SKM-1 treated with dmso at 0.1 percent for 144 hours (cell line): ENCODE data around the gene BDH2.
A peak's percentile ranks its signal among the peaks of the same experiment; 100 is the strongest.

Experiments used
- DNase-seq: peaks from one replicate; lab custom pipeline; 2025; ENCODE audit not compliant: unreplicated experiment; lab: John Stamatoyannopoulos, UW

The BDH2 gene

DNA sequence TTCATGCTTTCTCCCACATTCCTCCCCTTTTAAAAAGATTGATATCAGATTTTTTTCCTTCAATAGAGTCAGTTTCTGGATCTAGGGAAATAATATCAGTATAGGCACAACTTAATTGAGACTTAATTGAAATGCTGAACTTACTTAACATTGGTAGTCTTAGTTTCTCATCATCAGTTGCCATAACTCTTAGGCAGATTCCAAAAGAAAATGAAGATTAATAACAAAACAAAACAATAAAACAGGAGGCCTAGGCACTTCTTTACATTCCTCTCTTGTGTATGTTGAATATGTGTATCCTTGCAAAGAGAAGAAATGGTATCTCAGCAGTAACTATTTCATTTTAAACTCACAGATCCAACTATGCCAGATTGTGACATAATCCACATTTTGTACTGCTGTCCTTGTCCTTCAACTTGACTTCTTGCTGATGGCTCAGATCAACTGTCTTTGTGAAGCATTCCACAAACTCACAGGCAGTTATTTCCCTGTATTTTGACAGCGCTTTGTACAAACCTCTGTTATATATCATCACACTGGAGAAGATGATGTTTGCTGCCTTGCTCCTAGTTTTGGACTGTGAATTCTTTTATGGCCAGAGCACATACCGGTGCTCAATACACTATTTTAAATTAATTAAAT is 14.0 kb downstream of the BDH2 start:
- no peak for DNase-seq

DNA sequence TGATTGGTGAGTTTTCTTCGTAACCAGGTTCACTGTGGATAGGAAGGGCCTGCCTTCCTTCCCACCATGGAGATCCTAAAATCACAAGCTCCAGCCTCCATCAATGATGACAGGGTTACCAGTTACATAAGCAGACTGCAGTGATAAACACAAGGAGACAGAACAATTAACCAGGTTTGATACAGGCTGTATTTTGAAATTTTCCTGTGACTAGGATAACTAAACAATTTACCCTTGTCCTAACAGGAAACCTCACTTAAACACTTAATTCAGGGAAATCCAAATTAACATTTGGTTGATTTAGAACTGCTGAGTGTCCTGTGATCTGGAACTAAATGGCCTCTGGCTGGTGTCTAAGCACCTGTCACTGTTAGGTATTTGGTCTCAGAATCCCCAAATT is 20.0 kb downstream of the BDH2 start:
- DNase-seq: no peak

DNA sequence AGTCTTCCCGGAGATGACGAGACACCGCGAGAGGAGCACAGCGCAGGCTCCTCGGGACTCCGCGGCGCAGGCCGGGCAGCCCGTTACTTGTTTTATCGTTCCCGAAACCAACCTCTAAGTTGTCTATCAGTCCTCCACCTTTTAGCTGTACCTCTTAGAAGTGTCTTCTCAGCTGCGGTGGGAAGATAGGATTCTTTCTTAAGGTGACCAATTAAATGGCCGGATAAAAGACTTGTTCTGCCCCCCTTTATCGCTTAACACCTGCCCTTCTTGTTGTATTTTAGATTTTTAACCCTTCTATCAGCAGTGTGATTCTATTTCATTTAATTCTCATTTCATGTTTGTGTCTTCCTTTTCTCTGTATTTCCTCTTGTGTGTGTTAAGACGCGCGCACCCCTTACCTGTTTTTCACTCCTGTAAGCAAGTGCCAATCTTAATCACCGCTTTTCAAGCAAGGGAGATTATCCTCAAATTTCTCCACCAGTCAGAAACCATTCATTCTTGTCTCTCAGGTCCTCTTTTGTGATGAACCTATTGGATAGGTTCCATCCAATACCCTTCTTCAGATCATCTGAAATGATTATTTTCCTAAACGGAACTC is 22.8 kb downstream of the BDH2 start, which contains the start of gene SLC9B2:
Gene SLC9B2 (minus strand): TSS at position 15 of the 601 bp plus-strand sequence. CDS start 9,211 bp downstream, outside the sequence.
- peak; percentile 46 for DNase-seq

DNA sequence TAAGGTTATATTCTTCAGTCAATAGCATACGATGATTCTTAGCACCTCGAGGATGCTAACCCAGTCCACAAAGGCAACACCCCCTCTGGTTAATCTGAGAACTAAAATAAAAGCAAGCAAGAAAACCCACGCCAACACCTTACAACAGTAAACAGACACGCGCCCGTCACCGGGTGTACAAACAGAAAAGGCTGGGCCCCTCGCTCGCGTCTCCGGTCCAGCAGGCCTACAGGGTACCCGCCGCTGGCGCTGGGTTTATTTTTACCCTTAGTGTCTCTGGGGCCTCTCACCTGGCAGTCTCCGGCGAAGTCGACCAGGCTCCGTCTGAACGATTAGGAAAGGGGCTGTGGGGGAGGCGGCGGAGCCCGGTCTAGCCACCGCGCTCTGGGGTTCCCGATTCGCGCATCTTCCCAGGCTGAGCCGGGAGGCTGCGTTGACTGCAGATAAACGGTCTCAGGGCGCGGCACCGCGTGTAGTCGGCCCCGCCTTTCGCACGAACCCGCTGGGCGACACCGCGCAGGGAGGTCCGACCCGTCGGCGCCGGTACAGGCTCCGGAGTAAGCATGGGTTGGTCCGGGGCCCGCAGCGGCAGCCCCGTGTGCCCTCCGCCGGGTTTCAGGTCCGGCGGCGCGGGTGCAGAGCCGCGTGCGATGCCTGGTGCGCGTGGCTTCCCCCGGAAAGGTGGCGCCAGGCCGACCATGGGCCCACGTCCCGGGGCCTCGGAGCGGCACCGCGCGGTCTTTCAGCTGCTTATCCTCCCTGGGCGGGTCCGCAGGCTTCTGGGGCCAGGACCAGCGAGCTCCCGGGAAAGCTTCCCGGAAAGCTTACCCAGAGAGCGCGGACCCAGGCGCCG is 23.5 kb downstream of the BDH2 start:
- peak; percentile 46 for DNase-seq

DNA sequence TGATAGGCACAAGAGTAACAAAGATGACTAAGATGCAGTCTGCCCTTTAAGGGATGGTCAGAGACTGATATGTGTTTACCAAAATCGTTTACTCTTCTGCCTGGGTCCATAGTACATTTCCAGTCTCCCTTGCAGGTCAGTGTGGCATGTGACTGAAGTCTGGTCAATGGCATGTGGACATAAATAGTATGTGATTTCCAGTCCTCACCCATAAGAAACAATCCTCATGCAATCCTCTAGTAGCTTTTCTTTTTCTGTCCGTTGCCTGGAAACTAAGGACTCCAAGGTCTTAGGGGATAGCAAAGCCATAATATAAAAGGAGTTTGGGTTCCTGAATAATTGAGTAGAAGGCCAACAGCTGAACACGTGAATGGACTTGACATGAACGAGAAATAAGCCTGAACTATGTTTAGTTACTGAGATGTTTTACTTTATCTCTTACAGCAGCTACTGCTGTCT is 24.2 kb downstream of the BDH2 start:
- DNase-seq: peak; percentile 30

DNA sequence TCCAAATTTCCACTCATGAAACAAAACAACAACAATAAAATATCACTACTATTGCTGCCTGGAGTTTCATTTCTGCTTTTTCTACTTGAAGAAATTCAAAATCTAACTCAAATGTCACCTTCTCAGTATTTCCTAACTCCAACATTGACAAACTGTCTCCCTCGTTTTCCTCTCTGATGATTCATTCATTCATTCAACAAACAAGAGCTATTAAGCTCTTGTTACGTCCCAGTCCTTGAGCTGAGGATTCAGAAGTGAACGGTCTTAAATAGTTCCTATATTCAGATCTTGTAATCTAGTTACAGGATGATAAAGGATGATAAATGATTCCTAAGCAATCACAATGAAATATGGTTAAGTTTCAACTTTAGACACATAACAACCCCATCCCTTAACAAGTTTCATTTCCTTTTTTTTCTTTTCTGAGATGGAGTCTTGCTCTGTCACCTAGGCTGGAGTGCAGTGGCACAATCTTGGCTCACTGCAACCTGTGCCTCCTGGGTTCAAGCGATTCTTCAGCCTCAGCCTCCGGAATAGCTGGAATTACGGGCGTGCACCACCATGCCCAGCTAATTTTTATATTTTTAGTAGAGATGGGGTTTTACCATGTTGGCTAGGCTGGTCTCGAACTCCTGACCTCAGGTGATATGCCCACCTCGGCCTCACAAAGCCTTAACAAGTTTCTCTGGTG is 24.7 kb downstream of the BDH2 start:
- DNase-seq: peak; percentile 69

DNA sequence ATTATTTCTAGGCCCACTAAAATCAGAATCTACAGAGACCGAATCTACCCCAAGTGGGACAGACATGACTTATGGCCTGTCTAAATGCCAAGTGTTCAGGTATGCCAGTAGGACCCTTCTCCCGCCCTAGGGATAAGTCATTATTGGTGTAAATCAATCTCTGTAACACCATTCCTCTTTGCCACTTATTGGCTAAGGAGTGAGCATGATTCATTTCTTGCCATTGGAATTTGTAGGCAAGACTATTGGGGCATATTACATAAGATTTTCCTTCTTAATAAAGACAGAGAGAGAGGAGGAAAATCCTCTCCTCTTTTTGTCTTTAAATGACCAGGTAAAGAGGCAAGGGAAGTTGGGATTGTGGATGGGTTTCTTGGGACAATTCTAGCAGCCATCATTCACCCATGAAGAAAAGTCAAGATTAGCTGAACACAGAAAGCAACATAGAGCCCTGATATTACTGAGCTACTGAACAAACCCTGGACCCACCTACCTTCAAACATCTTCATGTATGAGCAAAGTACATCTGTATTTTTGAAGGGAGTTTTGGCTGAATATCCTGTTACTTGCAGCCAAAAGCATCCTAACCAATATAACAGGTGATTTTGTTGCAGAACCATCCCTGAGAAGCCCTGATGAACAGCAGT is 25.7 kb downstream of the BDH2 start:
- DNase-seq: no peak

DNA sequence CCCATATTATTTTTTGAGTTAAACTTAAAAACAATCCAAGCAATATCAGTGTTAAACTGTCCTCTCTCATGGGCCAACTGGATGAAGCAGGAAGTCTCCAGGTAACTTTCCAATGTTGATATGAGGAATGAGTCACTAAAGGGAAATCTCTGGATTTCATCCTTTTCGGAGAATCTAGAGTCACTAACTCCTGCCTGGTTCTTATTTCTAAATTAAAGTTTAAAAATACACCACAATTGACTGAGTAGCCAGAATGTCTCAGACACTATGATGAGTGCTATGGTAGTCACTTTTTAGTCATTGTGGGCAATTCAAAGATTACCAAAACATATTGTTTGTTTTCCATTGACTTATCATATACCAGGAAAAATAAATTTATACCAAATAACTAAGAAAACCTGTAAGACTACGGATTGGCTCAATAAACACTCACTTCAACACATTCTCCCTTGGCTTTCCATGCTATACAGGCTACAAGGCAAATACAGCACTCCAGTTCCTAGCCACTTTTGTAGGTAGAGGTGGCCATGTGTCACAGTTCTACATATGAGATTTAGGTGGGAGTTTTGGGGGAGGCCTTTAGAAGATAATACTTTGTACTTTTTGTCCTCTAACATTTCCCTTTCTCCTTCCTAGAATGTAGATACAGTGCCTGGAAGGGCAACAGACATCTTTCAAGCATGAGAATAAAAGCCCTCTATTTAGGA is 31.6 kb downstream of the BDH2 start:
- no peak for DNase-seq

DNA sequence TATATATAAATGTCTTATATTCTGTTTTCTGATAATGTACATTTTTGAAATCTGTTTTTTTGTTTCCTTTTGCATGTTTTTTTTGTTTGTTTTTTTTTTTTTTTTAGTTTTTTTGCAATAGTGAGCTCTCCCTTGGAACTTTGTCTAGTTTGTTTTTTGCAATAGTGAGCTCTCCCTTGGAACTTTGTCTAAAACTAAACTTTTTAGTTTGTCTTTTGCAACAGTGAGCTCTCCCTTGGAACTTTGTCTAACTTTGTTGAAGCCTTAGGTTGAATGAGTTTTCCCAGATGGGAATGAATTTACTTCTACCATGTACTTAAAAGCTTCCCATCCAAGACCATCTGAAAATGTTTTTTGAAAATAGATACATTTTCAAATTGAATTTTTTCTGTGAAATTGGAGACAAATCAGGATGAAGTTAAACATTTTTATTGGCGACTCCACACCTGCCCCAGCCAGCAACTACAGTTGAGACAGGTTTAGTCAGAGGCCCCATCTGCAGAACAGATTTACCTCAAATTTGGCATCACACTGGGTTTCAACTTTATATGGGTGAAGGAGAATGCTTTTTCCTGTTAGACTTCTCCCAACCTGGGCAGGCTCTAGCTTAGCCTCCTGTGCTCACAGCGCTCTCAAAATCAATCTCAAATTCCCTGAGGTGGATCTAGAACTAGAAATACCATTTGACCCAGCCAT is 39.0 kb downstream of the BDH2 start:
- DNase-seq: no peak

DNA sequence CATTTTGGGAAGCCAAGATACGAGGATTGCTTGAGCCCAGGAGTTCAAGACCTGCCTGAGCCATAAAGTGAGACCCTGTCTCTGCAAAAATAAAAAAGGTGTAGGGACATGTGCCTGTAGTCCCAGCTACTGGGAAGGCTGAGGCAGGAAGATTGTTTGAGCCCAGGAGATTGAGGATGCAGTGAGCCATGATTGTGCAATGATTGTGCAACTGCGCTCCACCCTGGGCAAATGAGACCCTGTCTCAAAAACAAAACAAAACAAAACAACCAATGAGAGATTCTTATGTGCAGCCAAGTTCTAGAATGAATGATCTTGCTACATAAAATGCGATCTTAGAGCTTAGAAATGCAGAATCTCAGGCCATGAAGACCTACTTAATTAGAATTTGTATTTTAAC is 45.6 kb downstream of the BDH2 start:
- DNase-seq: no peak

DNA sequence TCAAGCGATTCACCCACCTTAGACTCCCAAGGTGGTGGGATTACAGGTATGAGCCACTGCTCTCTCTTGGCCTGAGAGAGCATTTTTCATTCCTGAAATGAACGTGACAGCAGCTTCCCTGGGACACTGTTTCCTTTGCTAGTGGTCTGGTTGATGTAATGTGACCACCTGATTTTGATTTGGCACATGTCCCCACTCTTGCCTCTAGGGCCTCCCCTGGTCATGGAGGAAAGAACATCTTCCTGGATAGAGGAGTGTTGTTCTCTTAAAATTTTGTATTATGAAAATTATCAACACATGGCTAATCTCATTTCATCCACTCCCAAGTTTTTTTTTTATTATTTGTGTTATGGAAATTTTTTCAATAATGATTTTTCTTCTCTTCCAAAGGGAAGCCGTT is 46.9 kb downstream of the BDH2 start:
- DNase-seq: no peak

DNA sequence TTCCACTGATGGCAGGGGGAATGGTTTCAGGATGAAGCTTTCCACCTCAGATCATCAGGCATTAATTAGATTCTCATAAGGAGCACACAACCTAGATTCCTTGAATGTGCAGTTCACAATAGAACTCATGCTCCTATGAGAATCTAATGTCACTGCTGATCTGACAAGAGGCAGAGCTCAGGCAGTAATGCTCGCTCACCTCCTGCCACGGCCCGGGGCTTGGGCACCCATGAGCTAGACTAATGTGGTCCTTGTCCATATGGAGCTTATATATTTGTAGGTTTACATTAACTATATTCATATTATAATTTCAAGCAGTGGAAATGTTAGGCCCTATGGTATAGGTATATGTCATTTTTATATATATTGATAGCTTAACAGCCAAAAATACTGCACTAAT is 47.5 kb downstream of the BDH2 start:
- DNase-seq: no peak

DNA sequence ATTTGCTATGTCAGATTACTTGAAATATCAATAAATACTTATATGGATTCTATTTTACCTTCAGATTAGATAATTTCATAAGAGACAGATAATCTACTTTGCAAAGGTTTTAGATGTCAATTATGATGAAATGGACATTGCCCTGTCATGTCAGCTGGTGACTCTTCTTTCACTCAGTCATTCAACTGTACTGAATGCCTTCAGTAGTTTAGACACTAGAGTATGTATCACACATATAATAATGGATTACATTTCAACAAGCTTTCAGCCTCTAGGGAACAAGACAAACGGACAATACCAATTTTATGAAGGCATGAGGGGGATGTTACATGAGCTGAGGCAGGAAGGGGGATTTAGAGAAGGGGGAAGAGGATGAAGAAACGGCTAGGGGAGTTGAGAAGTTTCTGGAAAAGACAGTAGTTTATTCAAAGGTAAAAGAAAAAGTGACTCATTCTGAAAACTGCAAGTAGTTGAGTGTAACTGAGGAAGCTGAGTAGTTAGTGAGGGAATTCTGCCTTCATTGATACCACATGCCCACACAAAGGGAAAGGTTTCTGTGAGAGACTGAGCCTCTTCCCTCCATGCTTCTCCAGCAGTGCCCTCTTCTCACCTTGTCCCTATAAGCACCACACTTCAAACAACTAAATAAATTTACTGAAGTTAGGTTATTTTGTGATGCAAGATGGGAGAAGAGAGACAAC is 48.7 kb downstream of the BDH2 start:
- no peak for DNase-seq

DNA sequence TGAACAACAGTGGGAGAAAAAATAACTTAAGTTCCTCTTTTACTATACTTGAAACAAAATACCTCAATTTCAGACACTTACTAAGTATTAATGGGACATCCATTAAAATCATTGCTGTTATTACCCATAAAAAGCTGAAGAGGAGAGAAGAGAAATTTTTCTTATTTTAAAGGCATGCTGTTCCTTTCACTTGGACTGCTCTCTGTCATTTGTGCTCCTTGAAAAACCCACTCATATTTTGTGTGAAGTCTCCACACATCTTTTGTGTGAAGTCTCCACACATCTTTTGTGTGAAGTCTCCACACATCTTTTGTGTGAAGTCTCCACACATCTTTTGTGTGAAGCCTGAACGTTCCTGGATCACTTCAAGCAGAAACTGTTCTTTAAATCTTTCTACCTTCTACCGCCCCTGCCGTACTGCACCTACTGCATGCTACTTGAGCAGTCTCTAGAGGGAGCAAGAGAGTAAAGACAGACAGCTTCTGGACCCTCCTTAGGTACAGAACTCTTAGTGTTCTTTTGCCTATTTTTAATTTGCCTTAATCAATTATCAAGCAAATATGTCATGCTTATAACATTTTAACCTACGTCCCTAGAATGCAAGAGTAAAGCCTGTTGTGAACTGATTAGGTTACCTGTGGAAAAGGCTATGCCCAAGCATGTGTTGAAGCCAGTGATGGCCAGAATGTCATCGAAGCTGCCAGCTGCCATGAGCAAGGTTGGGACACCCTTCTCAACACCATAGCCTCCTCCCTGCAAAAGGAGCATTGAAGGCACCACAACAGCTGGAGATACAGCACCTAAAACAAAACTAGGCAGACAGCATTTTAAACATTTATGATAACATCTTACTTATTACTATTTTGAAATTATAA is 53.0 kb downstream of the BDH2 start:
- DNase-seq: peak; percentile 38

DNA sequence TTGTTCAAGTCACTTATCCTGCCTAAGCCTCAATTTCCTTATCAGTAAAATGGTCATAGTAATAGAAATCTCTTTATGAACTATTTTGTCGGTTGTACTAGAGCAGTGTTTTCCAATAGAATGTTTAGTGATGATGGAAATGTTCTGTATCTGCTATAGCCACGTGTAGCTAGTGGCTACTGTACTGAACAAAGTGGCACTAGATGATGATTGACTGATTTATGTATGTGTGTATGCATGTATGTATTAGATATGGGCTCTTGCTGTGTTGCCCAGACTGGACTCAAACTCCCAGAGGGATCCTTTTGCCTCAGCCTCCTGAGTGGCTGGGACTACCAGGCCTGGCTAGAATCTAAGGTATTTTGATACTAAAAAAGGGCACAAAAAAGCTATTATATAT is 55.5 kb downstream of the BDH2 start:
- no peak for DNase-seq

DNA sequence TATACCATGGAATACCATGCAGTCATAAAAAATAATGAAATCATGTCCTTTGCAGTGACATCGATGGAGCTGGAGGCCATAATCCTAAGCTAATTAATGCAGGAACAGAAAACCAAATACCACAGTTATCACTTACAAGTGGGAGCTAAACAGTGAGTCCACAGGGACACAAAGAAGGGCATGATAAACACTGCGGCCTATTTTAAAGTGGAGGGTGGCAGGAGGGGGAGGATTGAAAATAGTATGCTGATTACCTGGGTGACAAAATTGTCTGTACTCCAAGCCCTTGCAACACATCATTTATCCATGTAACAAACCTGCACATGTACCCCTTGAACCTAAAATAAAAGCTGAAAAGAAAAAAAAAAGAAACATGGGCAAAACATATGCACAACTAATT is 63.5 kb downstream of the BDH2 start:
- no peak for DNase-seq

DNA sequence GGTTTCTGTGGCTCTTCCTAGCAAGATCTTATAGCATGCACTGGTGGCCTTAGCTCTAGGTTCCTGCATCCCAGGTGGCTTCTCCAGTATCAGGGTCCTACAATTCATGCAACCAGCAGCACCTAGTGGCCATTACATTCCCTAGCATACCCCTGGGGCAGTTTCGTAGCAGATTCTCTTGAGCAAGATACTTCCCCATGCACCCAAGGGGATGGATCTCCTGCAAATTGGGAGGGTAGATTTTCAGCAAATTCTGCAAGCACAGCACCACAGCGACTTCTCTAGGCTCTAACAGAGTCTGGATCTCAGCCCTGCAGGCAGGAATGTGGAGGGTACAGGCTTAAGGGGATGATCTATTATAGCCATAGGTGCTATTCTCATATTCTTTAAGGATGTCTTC is 67.1 kb downstream of the BDH2 start:
- peak; percentile 21 for DNase-seq

DNA sequence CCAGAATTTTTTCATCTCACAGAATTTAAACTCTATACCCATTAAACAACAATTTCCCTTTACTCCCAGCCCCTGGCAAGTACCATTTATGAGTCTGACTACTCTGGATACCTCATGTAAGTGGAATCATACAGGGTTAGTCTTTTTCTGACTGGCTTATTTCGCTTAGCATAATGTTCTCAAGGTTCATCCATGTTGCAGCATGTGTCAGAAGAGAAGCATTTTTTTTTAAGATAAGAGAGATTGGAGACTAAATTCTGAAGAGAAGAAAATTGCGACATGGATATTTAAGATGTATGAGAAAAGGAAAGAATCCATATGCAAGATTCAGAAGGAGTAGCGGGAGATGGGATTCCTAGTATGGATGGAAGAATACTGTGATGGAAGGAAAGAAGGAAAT is 68.8 kb downstream of the BDH2 start:
- no peak for DNase-seq
